GM12874 (cell line): ENCODE measurements around the gene SNX8.

Source experiments
- CTCF ChIP-seq: IDR thresholded peaks from 2 replicates; pipeline ENCODE4 v1.5.1; 2011; ENCODE audit warnings: low read depth, mild to moderate bottlenecking, control low read depth, low read length, moderate library complexity; ENCODE audit not compliant: insufficient read depth

The SNX8 gene, protein sequence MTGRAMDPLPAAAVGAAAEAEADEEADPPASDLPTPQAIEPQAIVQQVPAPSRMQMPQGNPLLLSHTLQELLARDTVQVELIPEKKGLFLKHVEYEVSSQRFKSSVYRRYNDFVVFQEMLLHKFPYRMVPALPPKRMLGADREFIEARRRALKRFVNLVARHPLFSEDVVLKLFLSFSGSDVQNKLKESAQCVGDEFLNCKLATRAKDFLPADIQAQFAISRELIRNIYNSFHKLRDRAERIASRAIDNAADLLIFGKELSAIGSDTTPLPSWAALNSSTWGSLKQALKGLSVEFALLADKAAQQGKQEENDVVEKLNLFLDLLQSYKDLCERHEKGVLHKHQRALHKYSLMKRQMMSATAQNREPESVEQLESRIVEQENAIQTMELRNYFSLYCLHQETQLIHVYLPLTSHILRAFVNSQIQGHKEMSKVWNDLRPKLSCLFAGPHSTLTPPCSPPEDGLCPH

DNA sequence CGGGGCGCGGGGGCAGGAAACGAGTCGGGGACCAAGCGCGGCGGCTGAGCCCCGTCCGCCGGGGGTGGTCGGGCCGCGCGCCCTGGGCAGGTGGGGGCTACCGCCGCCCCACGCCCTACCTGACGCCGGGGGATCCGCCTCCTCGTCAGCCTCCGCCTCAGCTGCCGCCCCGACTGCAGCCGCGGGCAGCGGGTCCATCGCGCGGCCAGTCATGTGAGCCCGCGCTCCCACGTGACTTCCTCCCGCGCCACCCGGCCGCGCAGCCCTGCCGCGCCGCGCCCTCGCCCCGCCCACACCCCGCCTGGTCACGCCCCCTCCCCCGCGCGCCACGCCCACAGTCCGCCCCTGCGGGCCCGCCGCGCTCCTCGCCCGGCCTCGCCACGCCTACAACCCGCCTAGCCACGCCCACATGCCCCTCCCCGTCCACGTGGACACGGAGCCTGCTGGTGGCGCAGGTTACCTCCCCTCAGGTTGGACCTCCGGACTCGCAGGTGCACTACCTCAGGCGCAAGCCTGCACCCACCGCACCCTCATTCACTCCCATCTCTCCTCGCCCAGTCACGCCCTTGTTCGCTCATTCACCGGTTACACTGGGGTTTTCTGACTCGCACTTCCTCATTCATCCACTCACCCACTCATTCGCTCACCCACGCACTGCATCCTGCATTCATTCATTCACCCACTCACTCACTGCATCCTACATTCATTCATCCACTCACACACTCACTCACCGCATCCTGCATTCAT is at the start of gene SNX8:
SNX8 (minus strand) TSS at position 233 of the 747 bp plus-strand sequence; CDS start at position 213, 20 bp downstream.
- TF ChIP-seq CTCF: no peak

DNA sequence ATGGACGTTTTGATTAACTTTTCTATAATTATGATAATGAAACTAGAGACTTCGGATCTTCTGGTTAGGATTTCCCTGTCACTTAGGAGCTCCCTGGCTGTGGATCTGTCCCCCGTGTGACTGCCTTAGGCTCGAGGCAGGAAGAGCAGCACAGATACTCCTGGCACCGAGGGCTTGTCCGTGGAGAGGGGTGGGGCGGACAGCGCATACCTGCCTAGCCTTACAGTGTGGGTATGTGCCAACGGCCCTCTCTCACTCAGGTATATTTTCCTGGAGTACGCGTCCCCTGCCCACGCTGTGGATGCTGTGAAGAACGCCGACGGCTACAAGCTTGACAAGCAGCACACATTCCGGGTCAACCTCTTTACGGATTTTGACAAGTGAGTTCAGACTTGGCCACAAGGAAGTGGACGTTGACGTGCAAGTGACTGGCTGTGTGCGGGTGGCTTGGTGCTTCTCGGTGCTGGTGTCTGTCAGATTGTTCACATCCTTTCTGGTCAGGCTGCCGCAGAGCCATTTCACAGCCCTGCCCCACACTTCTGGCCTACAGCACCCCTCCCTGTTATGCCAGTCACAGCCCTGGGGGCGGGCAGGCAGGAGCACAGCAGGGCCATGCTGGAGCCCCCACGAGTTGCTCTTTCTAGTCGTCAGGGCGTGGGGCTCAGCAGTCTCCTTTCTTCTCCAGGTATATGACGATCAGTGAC is 48.3 kb upstream of the SNX8 start:
- TF ChIP-seq CTCF: no peak

GRCh38 chr7:2360796-2361195 is 46.6 kb upstream of the SNX8 start:
- TF ChIP-seq CTCF: no peak

DNA sequence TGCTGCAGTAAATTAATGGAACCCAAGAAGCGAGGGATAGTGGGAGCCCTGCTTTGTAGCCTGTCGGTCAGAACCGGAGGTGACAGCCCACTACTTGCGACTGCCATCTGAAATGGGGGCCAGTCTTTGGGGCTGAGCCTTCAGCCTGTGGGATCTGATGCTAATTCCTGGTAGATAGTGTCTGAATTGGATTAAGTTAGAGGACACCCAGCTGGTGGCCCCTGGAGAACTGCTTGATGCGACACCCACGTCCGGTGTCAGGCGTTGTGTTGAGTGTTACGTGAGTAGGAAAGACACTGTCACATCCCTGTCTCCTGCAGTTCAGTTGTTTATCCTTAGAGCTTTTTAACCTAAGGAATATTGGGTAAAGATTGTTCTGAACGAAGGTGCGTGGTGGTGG is 45.4 kb upstream of the SNX8 start:
- TF ChIP-seq CTCF: no peak

- no peak for TF ChIP-seq CTCF
These were observed 44.8 kb upstream of the SNX8 start for GRCh38 chr7:2358968-2359527.

- TF ChIP-seq CTCF: no peak
These were observed 43.3 kb upstream of the SNX8 start for GRCh38 chr7:2357571-2357970.

- TF ChIP-seq CTCF: no peak
These were observed 42.9 kb upstream of the SNX8 start for GRCh38 chr7:2357165-2357564.
